GM23338 (cell line): Measurements from ENCODE around the gene LITAF. TPM values are rescaled to one million over a fixed set of nuclear protein-coding genes. Genes with fewer than 3 reads are reported as not detected.

ENCODE experiments used
- ATAC-seq: fragments of 200-7000 bp; cut with Tn5 transposase; 3 replicates; pipeline ENCODE4 v1.9.1; 2020
- DNase-seq: peaks from one replicate; pipeline ENCODE4 v3.0.0-alpha.2; 2015; ENCODE audit warnings: low spot score
- H2AFZ ChIP-seq: fragments of 200-600 bp; sonication (generic); 2 replicates; pipeline ENCODE4 v1.8.0; 2016; ENCODE audit warnings: antibody characterized with exemption, mild to moderate bottlenecking, moderate library complexity
- H3F3A ChIP-seq: fragments of 200-600 bp; sonication (generic); replicated peaks from 2 replicates; pipeline ENCODE4 v1.8.0; 2017; ENCODE audit warnings: antibody characterized with exemption, mixed run types, low read depth
- H3K27ac ChIP-seq: fragments of 200-600 bp; sonication (generic); 2 replicates; pipeline ENCODE4 v1.6.1; 2016; ENCODE audit warnings: low read depth
- H3K27me3 ChIP-seq: fragments of 200-600 bp; sonication (generic); 2 replicates; pipeline ENCODE4 v1.8.0; 2016; ENCODE audit warnings: mild to moderate bottlenecking, mixed run types, moderate library complexity; ENCODE audit not compliant: insufficient read depth
- H3K36me3 ChIP-seq: fragments of 200-600 bp; sonication (generic); 2 replicates; pipeline ENCODE4 v1.8.0; 2016; ENCODE audit warnings: mild to moderate bottlenecking; ENCODE audit not compliant: insufficient read depth
- H3K4me1 ChIP-seq: fragments of 200-600 bp; sonication (generic); 2 replicates; pipeline ENCODE4 v1.8.0; 2016; ENCODE audit warnings: mild to moderate bottlenecking, moderate library complexity; ENCODE audit not compliant: insufficient read depth
- H3K4me2 ChIP-seq: fragments of 200-600 bp; sonication (generic); 2 replicates; pipeline ENCODE4 v1.7.1; 2017; ENCODE audit warnings: mixed run types
- H3K4me3 ChIP-seq: fragments of 200-600 bp; sonication (generic); 2 replicates; pipeline ENCODE4 v1.6.1; 2016; ENCODE audit warnings: mixed run types
- H3K79me2 ChIP-seq: fragments of 200-600 bp; sonication (generic); replicated peaks from 2 replicates; pipeline ENCODE4 v1.8.0; 2017; ENCODE audit warnings: mild to moderate bottlenecking; ENCODE audit not compliant: insufficient read depth
- H3K9me2 ChIP-seq: fragments of 200-600 bp; sonication (generic); 2 replicates; pipeline ENCODE4 v1.8.0; 2017; ENCODE audit not compliant: insufficient read depth
- H4K20me1 ChIP-seq: fragments of 200-600 bp; sonication (generic); replicated peaks from 2 replicates; pipeline ENCODE4 v1.8.0; 2017; ENCODE audit warnings: mild to moderate bottlenecking; ENCODE audit not compliant: insufficient read depth
- H3K27ac Mint-ChIP-seq: 2 replicates; pipeline ENCODE4 v1.8.0; 2020; ENCODE audit warnings: inconsistent platforms, mild to moderate bottlenecking, moderate library complexity, mixed read lengths
- H3K27me3 Mint-ChIP-seq: 3 replicates; pipeline ENCODE4 v1.8.0; 2022; ENCODE audit warnings: low read depth, mild to moderate bottlenecking, moderate library complexity, mixed read lengths, inconsistent platforms; ENCODE audit not compliant: insufficient read depth, poor library complexity
- H3K36me3 Mint-ChIP-seq: 3 replicates; pipeline ENCODE4 v1.8.0; 2021; ENCODE audit warnings: low read depth, mild to moderate bottlenecking, inconsistent platforms, moderate library complexity, mixed read lengths
- H3K4me1 Mint-ChIP-seq: 3 replicates; pipeline ENCODE4 v1.8.0; 2020; ENCODE audit warnings: mild to moderate bottlenecking, inconsistent platforms, mixed read lengths
- H3K4me3 Mint-ChIP-seq: 3 replicates; pipeline ENCODE4 v1.8.0; 2021; ENCODE audit warnings: moderate library complexity, mild to moderate bottlenecking, inconsistent platforms, mixed read lengths
- H3K9me3 Mint-ChIP-seq: 3 replicates; pipeline ENCODE4 v1.8.0; 2020; ENCODE audit warnings: moderate library complexity, mild to moderate bottlenecking, inconsistent platforms, mixed read lengths
- CREB1 ChIP-seq: fragments of 250-450 bp; sonication (Bioruptor Pico); IDR thresholded peaks from 2 replicates; pipeline ENCODE4 v1.5.0; 2020; ENCODE audit warnings: low read depth, mild to moderate bottlenecking, moderate library complexity
- EZH2 ChIP-seq: fragments of 200-600 bp; sonication (generic); IDR thresholded peaks from one replicate; pipeline ENCODE4 v1.8.0; 2017; ENCODE audit warnings: antibody characterized with exemption, mild to moderate bottlenecking, low read depth; ENCODE audit not compliant: unreplicated experiment
- ZNF114 ChIP-seq: fragments of 250-450 bp; sonication (Bioruptor Pico); IDR thresholded peaks from 2 replicates; pipeline ENCODE4 v1.5.0; 2020; ENCODE audit warnings: mild to moderate bottlenecking, moderate library complexity
- ZNF331 ChIP-seq: fragments of 250-450 bp; sonication (Bioruptor Pico); IDR thresholded peaks from 2 replicates; pipeline ENCODE4 v1.5.0; 2020; ENCODE audit warnings: low read depth, mild to moderate bottlenecking, moderate library complexity
- polyA plus RNA-seq: library from polyadenylated mRNA; unstranded; fragments of >200 nt; fragmentation: Nextera tagmentation; extraction: Ambion mirVana; gene quantifications from 2 replicates; pipeline ENCODE4 v1.2.1, GENCODE V29; 2016
- total RNA-seq: library from RNA; depleted of rRNA; stranded (reverse); fragments of >200 nt; shearing (Covaris generic); gene quantifications from 2 replicates; pipeline ENCODE4 v1.2.3, GENCODE V29; 2014
- TF ChIP-seq, protein P1 (sequence below): fragments of 250-450 bp; sonication (Bioruptor Pico); IDR thresholded peaks from 2 replicates; pipeline ENCODE4 v1.5.0; 2020; ENCODE audit warnings: mild to moderate bottlenecking, moderate library complexity
- TF ChIP-seq, protein P2 (sequence below): IDR thresholded peaks from one replicate; pipeline ENCODE4 v1.6.1; 2018; ENCODE audit warnings: antibody characterized with exemption; ENCODE audit not compliant: unreplicated experiment

The LITAF gene
- total and polyA plus RNA-seq, 2 experiments from 2014 or later, result 131 to 158 TPM

DNA sequence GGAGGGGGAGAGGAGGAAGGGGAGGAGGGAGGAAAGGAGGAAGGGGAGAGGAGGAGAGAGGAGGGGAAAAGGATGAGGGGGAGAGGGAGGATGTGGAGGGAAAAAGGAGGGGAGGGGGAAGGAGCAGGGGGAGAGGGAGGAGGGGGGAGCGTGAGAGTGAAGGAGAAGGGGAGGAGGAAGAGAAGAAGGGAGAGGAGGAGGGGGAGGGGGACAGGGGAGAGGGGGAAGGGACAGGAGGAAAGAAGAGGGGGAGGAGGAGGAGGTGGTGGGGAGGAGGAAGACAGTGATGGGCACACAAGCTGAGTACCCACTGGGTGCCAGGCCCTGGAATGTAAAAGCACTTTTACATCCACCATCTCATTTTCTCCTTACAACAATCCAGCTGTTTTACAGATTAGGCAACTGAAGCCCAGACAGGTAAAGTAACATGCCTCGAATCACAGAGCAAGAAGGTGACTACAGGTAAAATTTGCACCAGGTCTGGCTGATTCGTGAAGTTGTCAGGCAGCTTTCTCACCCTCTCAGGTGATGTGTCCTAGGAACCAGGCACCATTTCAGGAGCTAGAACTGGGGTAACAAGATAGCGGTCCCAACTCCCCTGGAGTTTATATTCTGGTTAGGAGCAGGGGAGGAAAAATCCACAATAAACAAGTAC, 10.0 kb upstream of the LITAF start:
- Histone ChIP-seq H2AFZ (no peak overlapping the region), H3K27ac (no peak overlapping the region)
- ATAC-seq, result no peak; the same call in 2 of the 3 replicates

More for the DNA sequence above, 10.0 kb upstream of the LITAF start:
- Mint-ChIP-seq H3K27ac (no peak overlapping the region), H3K4me1 (peaks cover 24% of the 10 kb centered on the region), H3K36me3 (no peaks in the 10 kb centered on the region), H3K27me3 (peaks cover 18% of the 10 kb centered on the region), H3K4me3 (no peak overlapping the region), H3K9me3 (peaks cover 6% of the 10 kb centered on the region; the same call in 1 of the 3 replicates)
- Histone ChIP-seq H3K4me2 (0 out of 2 replicates have a peak overlapping the region, but pooled peaks have one; percentile 1), H3K36me3 (no peaks in the 10 kb centered on the region), H3F3A (peaks cover 10% of the 10 kb centered on the region), H3K4me3 (no peak overlapping the region), H4K20me1 (no peaks in the 10 kb centered on the region), H3K27me3 (no peaks in the 10 kb centered on the region), H3K9me2 (no peaks in the 10 kb centered on the region), H3K79me2 (no peaks in the 10 kb centered on the region), H3K4me1 (peaks cover 32% of the 10 kb centered on the region)
- DNase-seq, result peak; percentile 60
- TF ChIP-seq, protein P1, sequence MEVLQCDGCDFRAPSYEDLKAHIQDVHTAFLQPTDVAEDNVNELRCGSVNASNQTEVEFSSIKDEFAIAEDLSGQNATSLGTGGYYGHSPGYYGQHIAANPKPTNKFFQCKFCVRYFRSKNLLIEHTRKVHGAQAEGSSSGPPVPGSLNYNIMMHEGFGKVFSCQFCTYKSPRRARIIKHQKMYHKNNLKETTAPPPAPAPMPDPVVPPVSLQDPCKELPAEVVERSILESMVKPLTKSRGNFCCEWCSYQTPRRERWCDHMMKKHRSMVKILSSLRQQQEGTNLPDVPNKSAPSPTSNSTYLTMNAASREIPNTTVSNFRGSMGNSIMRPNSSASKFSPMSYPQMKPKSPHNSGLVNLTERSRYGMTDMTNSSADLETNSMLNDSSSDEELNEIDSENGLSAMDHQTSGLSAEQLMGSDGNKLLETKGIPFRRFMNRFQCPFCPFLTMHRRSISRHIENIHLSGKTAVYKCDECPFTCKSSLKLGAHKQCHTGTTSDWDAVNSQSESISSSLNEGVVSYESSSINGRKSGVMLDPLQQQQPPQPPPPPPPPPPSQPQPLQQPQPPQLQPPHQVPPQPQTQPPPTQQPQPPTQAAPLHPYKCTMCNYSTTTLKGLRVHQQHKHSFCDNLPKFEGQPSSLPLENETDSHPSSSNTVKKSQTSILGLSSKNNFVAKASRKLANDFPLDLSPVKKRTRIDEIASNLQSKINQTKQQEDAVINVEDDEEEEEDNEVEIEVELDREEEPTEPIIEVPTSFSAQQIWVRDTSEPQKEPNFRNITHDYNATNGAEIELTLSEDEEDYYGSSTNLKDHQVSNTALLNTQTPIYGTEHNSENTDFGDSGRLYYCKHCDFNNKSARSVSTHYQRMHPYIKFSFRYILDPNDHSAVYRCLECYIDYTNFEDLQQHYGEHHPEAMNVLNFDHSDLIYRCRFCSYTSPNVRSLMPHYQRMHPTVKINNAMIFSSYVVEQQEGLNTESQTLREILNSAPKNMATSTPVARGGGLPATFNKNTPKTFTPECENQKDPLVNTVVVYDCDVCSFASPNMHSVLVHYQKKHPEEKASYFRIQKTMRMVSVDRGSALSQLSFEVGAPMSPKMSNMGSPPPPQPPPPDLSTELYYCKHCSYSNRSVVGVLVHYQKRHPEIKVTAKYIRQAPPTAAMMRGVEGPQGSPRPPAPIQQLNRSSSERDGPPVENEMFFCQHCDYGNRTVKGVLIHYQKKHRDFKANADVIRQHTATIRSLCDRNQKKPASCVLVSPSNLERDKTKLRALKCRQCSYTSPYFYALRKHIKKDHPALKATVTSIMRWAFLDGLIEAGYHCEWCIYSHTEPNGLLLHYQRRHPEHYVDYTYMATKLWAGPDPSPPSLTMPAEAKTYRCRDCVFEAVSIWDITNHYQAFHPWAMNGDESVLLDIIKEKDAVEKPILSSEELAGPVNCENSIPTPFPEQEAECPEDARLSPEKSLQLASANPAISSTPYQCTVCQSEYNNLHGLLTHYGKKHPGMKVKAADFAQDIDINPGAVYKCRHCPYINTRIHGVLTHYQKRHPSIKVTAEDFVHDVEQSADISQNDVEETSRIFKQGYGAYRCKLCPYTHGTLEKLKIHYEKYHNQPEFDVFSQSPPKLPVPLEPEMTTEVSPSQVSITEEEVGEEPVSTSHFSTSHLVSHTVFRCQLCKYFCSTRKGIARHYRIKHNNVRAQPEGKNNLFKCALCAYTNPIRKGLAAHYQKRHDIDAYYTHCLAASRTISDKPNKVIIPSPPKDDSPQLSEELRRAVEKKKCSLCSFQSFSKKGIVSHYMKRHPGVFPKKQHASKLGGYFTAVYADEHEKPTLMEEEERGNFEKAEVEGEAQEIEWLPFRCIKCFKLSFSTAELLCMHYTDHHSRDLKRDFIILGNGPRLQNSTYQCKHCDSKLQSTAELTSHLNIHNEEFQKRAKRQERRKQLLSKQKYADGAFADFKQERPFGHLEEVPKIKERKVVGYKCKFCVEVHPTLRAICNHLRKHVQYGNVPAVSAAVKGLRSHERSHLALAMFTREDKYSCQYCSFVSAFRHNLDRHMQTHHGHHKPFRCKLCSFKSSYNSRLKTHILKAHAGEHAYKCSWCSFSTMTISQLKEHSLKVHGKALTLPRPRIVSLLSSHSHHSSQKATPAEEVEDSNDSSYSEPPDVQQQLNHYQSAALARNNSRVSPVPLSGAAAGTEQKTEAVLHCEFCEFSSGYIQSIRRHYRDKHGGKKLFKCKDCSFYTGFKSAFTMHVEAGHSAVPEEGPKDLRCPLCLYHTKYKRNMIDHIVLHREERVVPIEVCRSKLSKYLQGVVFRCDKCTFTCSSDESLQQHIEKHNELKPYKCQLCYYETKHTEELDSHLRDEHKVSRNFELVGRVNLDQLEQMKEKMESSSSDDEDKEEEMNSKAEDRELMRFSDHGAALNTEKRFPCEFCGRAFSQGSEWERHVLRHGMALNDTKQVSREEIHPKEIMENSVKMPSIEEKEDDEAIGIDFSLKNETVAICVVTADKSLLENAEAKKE (CRISPR knock-in tag), result no peak
- TF ChIP-seq, protein P2, sequence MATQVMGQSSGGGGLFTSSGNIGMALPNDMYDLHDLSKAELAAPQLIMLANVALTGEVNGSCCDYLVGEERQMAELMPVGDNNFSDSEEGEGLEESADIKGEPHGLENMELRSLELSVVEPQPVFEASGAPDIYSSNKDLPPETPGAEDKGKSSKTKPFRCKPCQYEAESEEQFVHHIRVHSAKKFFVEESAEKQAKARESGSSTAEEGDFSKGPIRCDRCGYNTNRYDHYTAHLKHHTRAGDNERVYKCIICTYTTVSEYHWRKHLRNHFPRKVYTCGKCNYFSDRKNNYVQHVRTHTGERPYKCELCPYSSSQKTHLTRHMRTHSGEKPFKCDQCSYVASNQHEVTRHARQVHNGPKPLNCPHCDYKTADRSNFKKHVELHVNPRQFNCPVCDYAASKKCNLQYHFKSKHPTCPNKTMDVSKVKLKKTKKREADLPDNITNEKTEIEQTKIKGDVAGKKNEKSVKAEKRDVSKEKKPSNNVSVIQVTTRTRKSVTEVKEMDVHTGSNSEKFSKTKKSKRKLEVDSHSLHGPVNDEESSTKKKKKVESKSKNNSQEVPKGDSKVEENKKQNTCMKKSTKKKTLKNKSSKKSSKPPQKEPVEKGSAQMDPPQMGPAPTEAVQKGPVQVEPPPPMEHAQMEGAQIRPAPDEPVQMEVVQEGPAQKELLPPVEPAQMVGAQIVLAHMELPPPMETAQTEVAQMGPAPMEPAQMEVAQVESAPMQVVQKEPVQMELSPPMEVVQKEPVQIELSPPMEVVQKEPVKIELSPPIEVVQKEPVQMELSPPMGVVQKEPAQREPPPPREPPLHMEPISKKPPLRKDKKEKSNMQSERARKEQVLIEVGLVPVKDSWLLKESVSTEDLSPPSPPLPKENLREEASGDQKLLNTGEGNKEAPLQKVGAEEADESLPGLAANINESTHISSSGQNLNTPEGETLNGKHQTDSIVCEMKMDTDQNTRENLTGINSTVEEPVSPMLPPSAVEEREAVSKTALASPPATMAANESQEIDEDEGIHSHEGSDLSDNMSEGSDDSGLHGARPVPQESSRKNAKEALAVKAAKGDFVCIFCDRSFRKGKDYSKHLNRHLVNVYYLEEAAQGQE, result no peak
- TF ChIP-seq EZH2 (no peak), ZNF331 (CRISPR knock-in tag) (no peak), CREB1 (no peak), ZNF114 (CRISPR knock-in tag) (no peak)
